HepG2 (cell line): ENCODE results near the gene IKZF5. TPM values are rescaled to one million over a fixed set of nuclear protein-coding genes. Genes with fewer than 3 reads are reported as not detected.

Experiments
- ARNT ChIP-seq: fragments of 450-650 bp; IDR thresholded peaks from 2 replicates; pipeline ENCODE4 v1.6.1; 2017
- CENPT ChIP-seq: sonication (generic); formaldehyde crosslinking; IDR thresholded peaks from 2 replicates; pipeline ENCODE4 v1.8.0; 2022; ENCODE audit warnings: low read depth, mild to moderate bottlenecking, moderate library complexity, missing genetic modification reagents
- HMG20B ChIP-seq: conservative IDR thresholded peaks from 2 replicates; pipeline ENCODE4 v1.6.1; 2016; ENCODE audit warnings: missing genetic modification reagents, missing compliant biosample characterization
- HMGA1 ChIP-seq: sonication (generic); formaldehyde crosslinking; conservative IDR thresholded peaks from 2 replicates; pipeline ENCODE4 v1.4.0; 2020; ENCODE audit warnings: missing genetic modification reagents
- KDM2A ChIP-seq: sonication (generic); formaldehyde crosslinking; IDR thresholded peaks from 2 replicates; pipeline ENCODE4 v1.4.0; 2020; ENCODE audit warnings: low read depth, missing genetic modification reagents, borderline replicate concordance
- KLF6 ChIP-seq: IDR thresholded peaks from 2 replicates; pipeline ENCODE4 v1.8.0; 2016; ENCODE audit warnings: missing biosample characterization, missing genetic modification reagents
- KMT2B ChIP-seq: IDR thresholded peaks from 2 replicates; pipeline ENCODE4 v1.6.1; 2016; ENCODE audit warnings: missing genetic modification reagents, missing compliant biosample characterization
- NFE2L1 ChIP-seq: sonication (generic); formaldehyde crosslinking; IDR thresholded peaks from 2 replicates; pipeline ENCODE4 v1.4.0; 2020; ENCODE audit warnings: missing genetic modification reagents, mild to moderate bottlenecking, borderline replicate concordance
- PRMT3 ChIP-seq: sonication (generic); formaldehyde crosslinking; IDR thresholded peaks from 2 replicates; pipeline ENCODE4 v1.8.1; 2022; ENCODE audit warnings: low read depth, mild to moderate bottlenecking, moderate library complexity, missing genetic modification reagents, borderline replicate concordance
- SRSF9 ChIP-seq: fragments of 200-400 bp; formaldehyde crosslinking; IDR thresholded peaks from 2 replicates; pipeline ENCODE4 v1.6.1; 2018; ENCODE audit warnings: borderline replicate concordance, mild to moderate bottlenecking, low read depth, low read length; ENCODE audit not compliant: insufficient read depth, poor library complexity, severe bottlenecking
- YY1 ChIP-seq: IDR thresholded peaks from 2 replicates; pipeline ENCODE4 v1.6.1; 2011; ENCODE audit warnings: low read length, low read depth, moderate library complexity, mild to moderate bottlenecking; ENCODE audit not compliant: insufficient read depth, insufficient replicate concordance
- ZNF12 ChIP-seq: sonication (generic); formaldehyde crosslinking; IDR thresholded peaks from 2 replicates; pipeline ENCODE4 v1.5.0; 2020; ENCODE audit warnings: missing genetic modification reagents
- ZNF30 ChIP-seq: sonication (generic); formaldehyde crosslinking; IDR thresholded peaks from 2 replicates; pipeline ENCODE4 v1.5.0; 2020; ENCODE audit warnings: mild to moderate bottlenecking, missing genetic modification reagents
- ZNF615 ChIP-seq: sonication (generic); formaldehyde crosslinking; IDR thresholded peaks from 2 replicates; pipeline ENCODE4 v1.5.0; 2020; ENCODE audit warnings: mild to moderate bottlenecking, missing genetic modification reagents, borderline replicate concordance
- ZNF652 ChIP-seq: IDR thresholded peaks from 2 replicates; pipeline ENCODE4 v1.6.1; 2016; ENCODE audit warnings: low read depth, borderline replicate concordance
- ZSCAN25 ChIP-seq: sonication (generic); formaldehyde crosslinking; IDR thresholded peaks from 2 replicates; pipeline ENCODE4 v1.8.0; 2022; ENCODE audit warnings: mild to moderate bottlenecking, missing genetic modification reagents
- polyA plus RNA-seq, 8 experiments: library from polyadenylated mRNA; depleted of rRNA in 3 of 8; stranded (reverse) in 7 of 8; unstranded in 1 of 8; fragments of >200 nt; fragmentation: Illumina TruSeq in 4 of 8; extraction: Trizol in 4 of 8; gene quantifications; 2 replicates each; pipeline versions ENCODE4 v1.2.1 to v1.2.3, GENCODE V29; 2011 to 2016; ENCODE audit warnings: low read depth in 4 of 8, missing spikeins in 1 of 8, mixed read lengths in 1 of 8; ENCODE audit not compliant: insufficient read depth in 1 of 8
- total RNA-seq, 5 experiments: library from RNA; depleted of rRNA; stranded (reverse); fragments of >200 nt; fragmentation: Illumina TruSeq; extraction: Trizol; gene quantifications; 2 replicates each; pipeline ENCODE4 v1.2.3, GENCODE V29; 2016; ENCODE audit warnings: low read depth in 1 of 5
- TF ChIP-seq, protein P1 (sequence below): sonication (generic); formaldehyde crosslinking; IDR thresholded peaks from 2 replicates; pipeline ENCODE4 v1.5.0; 2020; ENCODE audit warnings: mild to moderate bottlenecking, missing genetic modification reagents
- TF ChIP-seq, protein P2 (sequence below): sonication (generic); formaldehyde crosslinking; IDR thresholded peaks from 2 replicates; pipeline ENCODE4 v1.5.1; 2020; ENCODE audit warnings: mild to moderate bottlenecking, missing genetic modification reagents
- TF ChIP-seq, protein P3 (sequence below): IDR thresholded peaks from 2 replicates; pipeline ENCODE4 v1.6.1; 2016
- TF ChIP-seq, protein P4 (sequence below): sonication (generic); formaldehyde crosslinking; IDR thresholded peaks from 2 replicates; pipeline ENCODE4 v1.4.0; 2020; ENCODE audit warnings: missing genetic modification reagents, borderline replicate concordance

The IKZF5 gene
- total and polyA plus RNA-seq, 2 of the 13 experiments (the other 11 are each of a cell fraction or from before 2014, with no cell fraction given), result 3.7 to 12.0 TPM

DNA sequence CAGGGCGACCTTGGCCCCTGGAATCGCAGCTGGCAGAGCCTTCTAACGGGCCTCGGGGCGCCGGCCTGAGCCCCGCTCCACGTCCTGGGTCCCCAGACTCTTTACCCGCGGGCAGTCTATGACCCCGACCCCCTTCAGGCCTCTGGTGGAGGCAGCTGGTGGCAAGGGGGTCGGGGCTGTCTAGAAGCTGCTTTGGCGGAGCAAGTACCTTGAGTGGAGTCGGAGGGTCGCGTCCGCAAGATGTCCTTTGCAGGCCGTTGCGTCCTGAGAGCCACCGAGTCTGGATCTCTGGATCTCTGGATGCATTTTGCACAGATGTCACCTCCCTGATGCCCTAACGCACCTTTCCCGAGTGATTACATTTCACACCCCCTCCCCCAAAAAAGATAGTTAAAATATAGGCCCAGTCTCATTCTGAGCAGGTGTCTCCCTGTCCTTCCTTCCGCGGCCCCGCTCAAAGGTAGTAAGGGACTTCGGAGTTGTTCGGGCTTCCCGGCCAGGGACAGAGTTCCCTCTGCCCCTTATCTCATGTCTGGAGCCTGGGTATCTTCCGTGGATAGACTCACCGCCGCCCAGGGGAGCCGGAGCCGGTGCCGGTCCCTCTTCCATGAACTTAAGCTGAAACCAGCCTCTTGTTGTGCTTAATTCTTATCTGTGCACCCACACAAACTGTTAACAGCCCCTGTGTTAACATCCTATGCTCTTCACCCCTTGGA, 668 bp upstream of the IKZF5 start (continued):
- TF ChIP-seq HMGA1 (no peak), ZNF30 (CRISPR knock-in tag) (no peak), ZNF12 (CRISPR knock-in tag) (peak; percentile 4; the same call in 1 of the 2 replicates), KDM2A (CRISPR knock-in tag) (peak; percentile 1; the same call in 1 of the 2 replicates), ZNF615 (CRISPR knock-in tag) (0 out of 2 replicates have a peak, but pooled peaks have one; percentile 25), SRSF9 (no peak), ZNF652 (CRISPR knock-in tag) (no peak), PRMT3 (no peak), HMG20B (CRISPR knock-in tag) (0 out of 2 replicates have a peak, but pooled peaks have one; percentile 5), KLF6 (CRISPR knock-in tag) (no peak), ARNT (no peak), YY1 (no peak), ZSCAN25 (CRISPR knock-in tag) (no peak), KMT2B (CRISPR knock-in tag) (no peak), NFE2L1 (CRISPR knock-in tag) (no peak), CENPT (no peak)
- TF ChIP-seq, protein P1, sequence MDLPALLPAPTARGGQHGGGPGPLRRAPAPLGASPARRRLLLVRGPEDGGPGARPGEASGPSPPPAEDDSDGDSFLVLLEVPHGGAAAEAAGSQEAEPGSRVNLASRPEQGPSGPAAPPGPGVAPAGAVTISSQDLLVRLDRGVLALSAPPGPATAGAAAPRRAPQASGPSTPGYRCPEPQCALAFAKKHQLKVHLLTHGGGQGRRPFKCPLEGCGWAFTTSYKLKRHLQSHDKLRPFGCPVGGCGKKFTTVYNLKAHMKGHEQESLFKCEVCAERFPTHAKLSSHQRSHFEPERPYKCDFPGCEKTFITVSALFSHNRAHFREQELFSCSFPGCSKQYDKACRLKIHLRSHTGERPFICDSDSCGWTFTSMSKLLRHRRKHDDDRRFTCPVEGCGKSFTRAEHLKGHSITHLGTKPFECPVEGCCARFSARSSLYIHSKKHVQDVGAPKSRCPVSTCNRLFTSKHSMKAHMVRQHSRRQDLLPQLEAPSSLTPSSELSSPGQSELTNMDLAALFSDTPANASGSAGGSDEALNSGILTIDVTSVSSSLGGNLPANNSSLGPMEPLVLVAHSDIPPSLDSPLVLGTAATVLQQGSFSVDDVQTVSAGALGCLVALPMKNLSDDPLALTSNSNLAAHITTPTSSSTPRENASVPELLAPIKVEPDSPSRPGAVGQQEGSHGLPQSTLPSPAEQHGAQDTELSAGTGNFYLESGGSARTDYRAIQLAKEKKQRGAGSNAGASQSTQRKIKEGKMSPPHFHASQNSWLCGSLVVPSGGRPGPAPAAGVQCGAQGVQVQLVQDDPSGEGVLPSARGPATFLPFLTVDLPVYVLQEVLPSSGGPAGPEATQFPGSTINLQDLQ (CRISPR knock-in tag), result no peak
- TF ChIP-seq, protein P2, sequence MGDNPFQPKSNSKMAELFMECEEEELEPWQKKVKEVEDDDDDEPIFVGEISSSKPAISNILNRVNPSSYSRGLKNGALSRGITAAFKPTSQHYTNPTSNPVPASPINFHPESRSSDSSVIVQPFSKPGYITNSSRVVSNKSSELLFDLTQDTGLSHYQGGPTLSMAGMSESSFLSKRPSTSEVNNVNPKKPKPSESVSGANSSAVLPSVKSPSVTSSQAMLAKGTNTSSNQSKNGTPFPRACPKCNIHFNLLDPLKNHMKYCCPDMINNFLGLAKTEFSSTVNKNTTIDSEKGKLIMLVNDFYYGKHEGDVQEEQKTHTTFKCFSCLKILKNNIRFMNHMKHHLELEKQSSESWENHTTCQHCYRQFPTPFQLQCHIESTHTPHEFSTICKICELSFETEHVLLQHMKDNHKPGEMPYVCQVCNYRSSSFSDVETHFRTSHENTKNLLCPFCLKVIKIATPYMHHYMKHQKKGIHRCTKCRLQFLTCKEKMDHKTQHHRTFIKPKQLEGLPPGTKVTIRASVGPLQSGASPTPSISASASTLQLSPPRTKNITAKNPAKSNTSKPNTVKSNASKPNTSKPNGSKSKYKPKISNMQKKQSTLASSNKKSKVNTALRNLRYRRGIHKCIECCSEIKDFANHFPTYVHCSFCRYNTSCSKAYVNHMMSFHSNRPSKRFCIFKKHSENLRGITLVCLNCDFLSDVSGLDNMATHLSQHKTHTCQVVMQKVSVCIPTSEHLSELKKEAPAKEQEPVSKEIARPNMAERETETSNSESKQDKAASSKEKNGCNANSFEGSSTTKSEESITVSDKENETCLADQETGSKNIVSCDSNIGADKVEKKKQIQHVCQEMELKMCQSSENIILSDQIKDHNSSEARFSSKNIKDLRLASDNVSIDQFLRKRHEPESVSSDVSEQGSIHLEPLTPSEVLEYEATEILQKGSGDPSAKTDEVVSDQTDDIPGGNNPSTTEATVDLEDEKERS, result no peak
- TF ChIP-seq, protein P3, sequence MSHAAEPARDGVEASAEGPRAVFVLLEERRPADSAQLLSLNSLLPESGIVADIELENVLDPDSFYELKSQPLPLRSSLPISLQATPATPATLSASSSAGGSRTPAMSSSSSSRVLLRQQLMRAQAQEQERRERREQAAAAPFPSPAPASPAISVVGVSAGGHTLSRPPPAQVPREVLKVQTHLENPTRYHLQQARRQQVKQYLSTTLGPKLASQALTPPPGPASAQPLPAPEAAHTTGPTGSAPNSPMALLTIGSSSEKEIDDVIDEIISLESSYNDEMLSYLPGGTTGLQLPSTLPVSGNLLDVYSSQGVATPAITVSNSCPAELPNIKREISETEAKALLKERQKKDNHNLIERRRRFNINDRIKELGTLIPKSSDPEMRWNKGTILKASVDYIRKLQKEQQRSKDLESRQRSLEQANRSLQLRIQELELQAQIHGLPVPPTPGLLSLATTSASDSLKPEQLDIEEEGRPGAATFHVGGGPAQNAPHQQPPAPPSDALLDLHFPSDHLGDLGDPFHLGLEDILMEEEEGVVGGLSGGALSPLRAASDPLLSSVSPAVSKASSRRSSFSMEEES (CRISPR knock-in tag), result 0 out of 2 replicates have a peak, but pooled peaks have one; percentile 8
- TF ChIP-seq, protein P4, sequence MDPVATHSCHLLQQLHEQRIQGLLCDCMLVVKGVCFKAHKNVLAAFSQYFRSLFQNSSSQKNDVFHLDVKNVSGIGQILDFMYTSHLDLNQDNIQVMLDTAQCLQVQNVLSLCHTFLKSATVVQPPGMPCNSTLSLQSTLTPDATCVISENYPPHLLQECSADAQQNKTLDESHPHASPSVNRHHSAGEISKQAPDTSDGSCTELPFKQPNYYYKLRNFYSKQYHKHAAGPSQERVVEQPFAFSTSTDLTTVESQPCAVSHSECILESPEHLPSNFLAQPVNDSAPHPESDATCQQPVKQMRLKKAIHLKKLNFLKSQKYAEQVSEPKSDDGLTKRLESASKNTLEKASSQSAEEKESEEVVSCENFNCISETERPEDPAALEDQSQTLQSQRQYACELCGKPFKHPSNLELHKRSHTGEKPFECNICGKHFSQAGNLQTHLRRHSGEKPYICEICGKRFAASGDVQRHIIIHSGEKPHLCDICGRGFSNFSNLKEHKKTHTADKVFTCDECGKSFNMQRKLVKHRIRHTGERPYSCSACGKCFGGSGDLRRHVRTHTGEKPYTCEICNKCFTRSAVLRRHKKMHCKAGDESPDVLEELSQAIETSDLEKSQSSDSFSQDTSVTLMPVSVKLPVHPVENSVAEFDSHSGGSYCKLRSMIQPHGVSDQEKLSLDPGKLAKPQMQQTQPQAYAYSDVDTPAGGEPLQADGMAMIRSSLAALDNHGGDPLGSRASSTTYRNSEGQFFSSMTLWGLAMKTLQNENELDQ (CRISPR knock-in tag), result no peak
